CD8-positive, alpha-beta memory T cell (primary cell): ENCODE measurements around the gene SLC1A7. TPM values are rescaled to one million over a fixed set of nuclear protein-coding genes. Genes with fewer than 3 reads are reported as not detected.

Source experiments
- CTCF ChIA-PET: fragments of 350-600 bp; sonication (Branson Sonifier 250); formaldehyde crosslinking; loops from one replicate; lab custom pipeline; 2021; ENCODE audit warnings: antibody characterized with exemption; lab: Charles Lee
- POLR2A ChIA-PET: fragments of 350-600 bp; sonication (Branson Sonifier 250); formaldehyde crosslinking; loops from one replicate; lab custom pipeline; 2021; ENCODE audit warnings: antibody characterized with exemption; lab: Charles Lee
- DNase-seq, 5 donors: peaks; one replicate each; pipeline versions ENCODE4 v3.0.0 to v3.0.0-alpha.2; 2020 to 2022; ENCODE audit warnings: mixed read lengths in 1 of 5
- H3K27ac ChIP-seq: one replicate; pipeline ENCODE4 v1.7.0; 2013; ENCODE audit warnings: low read depth, mild to moderate bottlenecking, low read length, moderate library complexity
- H3K27me3 ChIP-seq: 2 replicates; pipeline ENCODE4 v1.7.0; 2013; ENCODE audit warnings: low read length, mild to moderate bottlenecking; ENCODE audit not compliant: insufficient read depth, poor library complexity, severe bottlenecking
- H3K36me3 ChIP-seq: 2 replicates; pipeline ENCODE4 v1.7.0; 2013; ENCODE audit warnings: mild to moderate bottlenecking, low read length, moderate library complexity; ENCODE audit not compliant: insufficient read depth
- H3K4me1 ChIP-seq: 2 replicates; pipeline ENCODE4 v1.7.0; 2013; ENCODE audit warnings: mild to moderate bottlenecking, low read length, moderate library complexity; ENCODE audit not compliant: insufficient read depth
- H3K4me3 ChIP-seq: 2 replicates; pipeline ENCODE4 v1.7.0; 2013; ENCODE audit warnings: mild to moderate bottlenecking, low read length
- H3K9me3 ChIP-seq: 2 replicates; pipeline ENCODE4 v1.7.0; 2013; ENCODE audit warnings: mild to moderate bottlenecking, low read length
- H3K27ac Mint-ChIP-seq, 8 donors: one replicate each; pipeline ENCODE4 v1.8.0; 2020 to 2021; ENCODE audit warnings: mixed read lengths in 8 of 8, mild to moderate bottlenecking in 6 of 8, inconsistent platforms in 3 of 8, moderate library complexity in 3 of 8
- H3K27me3 Mint-ChIP-seq, 2 donors: one replicate each; pipeline ENCODE4 v1.8.0; 2020 to 2021; ENCODE audit warnings: mixed read lengths in 2 of 2, mild to moderate bottlenecking in 1 of 2, moderate library complexity in 1 of 2
- H3K36me3 Mint-ChIP-seq, 3 donors: one replicate each; pipeline ENCODE4 v1.8.0; 2020 to 2021; ENCODE audit warnings: mixed read lengths in 3 of 3, inconsistent platforms in 1 of 3, mild to moderate bottlenecking in 1 of 3
- H3K4me1 Mint-ChIP-seq, 3 donors: one replicate each; pipeline ENCODE4 v1.8.0; 2020 to 2021; ENCODE audit warnings: mixed read lengths in 3 of 3, inconsistent platforms in 1 of 3, mild to moderate bottlenecking in 1 of 3
- H3K4me3 Mint-ChIP-seq, 7 donors: one replicate each; pipeline ENCODE4 v1.8.0; 2020 to 2021; ENCODE audit warnings: mixed read lengths in 7 of 7, mild to moderate bottlenecking in 6 of 7, moderate library complexity in 4 of 7, inconsistent platforms in 2 of 7
- H3K9me3 Mint-ChIP-seq, 5 donors: one replicate each; pipeline ENCODE4 v1.8.0; 2020 to 2022; ENCODE audit warnings: mixed read lengths in 5 of 5, mild to moderate bottlenecking in 3 of 5, moderate library complexity in 2 of 5, inconsistent platforms in 1 of 5
- polyA plus RNA-seq: library from polyadenylated mRNA; unstranded; fragments of 300-500 nt; fragmentation: Illumina TruSeq; gene quantifications from one replicate; pipeline ENCODE4 v1.2.3, GENCODE V29; 2021
- total RNA-seq, 2 experiments: library from RNA; stranded (reverse); gene quantifications; one replicate each; pipeline ENCODE4 v1.2.3, GENCODE V29; 2021

SLC1A7 gene
- total and polyA plus RNA-seq, 3 experiments from 2014 or later, result 0.08 TPM; not detected in 2

DNA sequence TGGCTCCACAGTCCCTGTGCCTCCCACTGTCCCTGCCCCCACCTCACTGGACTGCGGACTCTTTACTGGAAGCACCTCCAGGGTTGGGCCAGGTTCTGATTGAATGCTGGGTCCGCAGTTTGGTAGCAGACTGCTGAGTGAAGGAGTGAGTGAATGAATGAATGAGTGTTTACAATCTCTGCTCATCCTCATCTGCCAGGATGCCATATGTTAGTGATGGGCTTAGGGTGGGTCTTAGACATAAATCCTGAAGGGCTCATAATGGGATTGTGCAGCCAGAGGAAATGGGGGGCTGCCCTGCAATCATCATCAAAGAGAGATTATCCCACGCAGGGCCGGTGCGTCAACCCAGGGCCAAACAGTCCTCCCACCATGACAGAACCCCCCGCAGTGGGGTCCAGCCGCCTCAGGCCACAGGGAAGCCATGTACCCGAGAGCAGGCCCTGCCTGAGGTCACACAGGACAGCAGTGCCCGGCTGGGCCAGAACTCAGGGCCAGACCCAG, 26.1 kb downstream of the SLC1A7 start:
- Histone ChIP-seq H3K4me3 (no peak overlapping the region), H3K4me1 (no peaks in the 10 kb centered on the region), H3K9me3 (no peaks in the 10 kb centered on the region), H3K27ac (no peak overlapping the region), H3K36me3 (no peaks in the 10 kb centered on the region), H3K27me3 (no peaks in the 10 kb centered on the region)
- POLR2A ChIA-PET, result no interaction called here
- peaks cover 0 to 3% (median 2%) of the 10 kb centered on the region in 3 donors for H3K4me1 Mint-ChIP-seq
- H3K4me3 Mint-ChIP-seq, result no peak overlapping the region
- H3K27me3 Mint-ChIP-seq, result peaks cover 3 to 12% of the 10 kb centered on the region in 2 donors
- no peak for DNase-seq
- H3K36me3 Mint-ChIP-seq, result no peaks in the 10 kb centered on the region
- H3K9me3 Mint-ChIP-seq, result no peaks in the 10 kb centered on the region
- CTCF ChIA-PET, result no interaction called here
- H3K27ac Mint-ChIP-seq, result peak overlapping the region in 1 of 8 donors; percentile 93

- no peaks in the 10 kb centered on the region for H3K9me3 Mint-ChIP-seq
- peaks cover 0 to 5% of the 10 kb centered on the region in 2 donors for H3K27me3 Mint-ChIP-seq
- Histone ChIP-seq H3K36me3 (no peaks in the 10 kb centered on the region), H3K4me3 (no peak overlapping the region), H3K27ac (no peak overlapping the region), H3K4me1 (no peaks in the 10 kb centered on the region), H3K27me3 (no peaks in the 10 kb centered on the region), H3K9me3 (no peaks in the 10 kb centered on the region)
- CTCF ChIA-PET, result no interaction called here
- no peak overlapping the region for H3K4me3 Mint-ChIP-seq
- peaks cover 0 to 2% (median 0%) of the 10 kb centered on the region in 3 donors for H3K4me1 Mint-ChIP-seq
- peak overlapping the region in 1 of 8 donors; percentile 93 for H3K27ac Mint-ChIP-seq
- POLR2A ChIA-PET, result no interaction called here
- DNase-seq, result no peak
- no peaks in the 10 kb centered on the region for H3K36me3 Mint-ChIP-seq
Measured at GRCh38 chr1:53115403-53116306, 26.8 kb downstream of the SLC1A7 start.

GRCh38 chr1:53114581-53115400, 27.6 kb downstream of the SLC1A7 start:
- Histone ChIP-seq H3K27ac (no peak overlapping the region), H3K4me3 (no peak overlapping the region), H3K4me1 (no peaks in the 10 kb centered on the region), H3K36me3 (no peaks in the 10 kb centered on the region), H3K27me3 (no peaks in the 10 kb centered on the region), H3K9me3 (no peaks in the 10 kb centered on the region)
- ChIA-PET CTCF (no interaction called here), POLR2A (no interaction called here)
- DNase-seq, result no peak
- Mint-ChIP-seq H3K36me3 (no peaks in the 10 kb centered on the region), H3K4me1 (peaks cover 0 to 3% (median 0%) of the 10 kb centered on the region in 3 donors), H3K27ac (no peak overlapping the region), H3K9me3 (no peaks in the 10 kb centered on the region), H3K4me3 (no peak overlapping the region), H3K27me3 (peaks cover 0 to 4% of the 10 kb centered on the region in 2 donors)

GRCh38 chr1:53114090-53114489, 28.3 kb downstream of the SLC1A7 start:
- DNase-seq, result no peak
- H3K9me3 ChIP-seq, result no peaks in the 10 kb centered on the region
- Mint-ChIP-seq H3K9me3 (no peaks in the 10 kb centered on the region), H3K27me3 (peaks cover 0 to 3% of the 10 kb centered on the region in 2 donors), H3K4me1 (peaks cover 0 to 3% (median 0%) of the 10 kb centered on the region in 3 donors), H3K36me3 (no peaks in the 10 kb centered on the region), H3K4me3 (no peak overlapping the region), H3K27ac (no peak overlapping the region)
- no peaks in the 10 kb centered on the region for H3K4me1 ChIP-seq
- H3K27me3 ChIP-seq, result no peaks in the 10 kb centered on the region
- ChIA-PET POLR2A (no interaction called here), CTCF (no interaction called here)
- H3K36me3 ChIP-seq, result no peaks in the 10 kb centered on the region
- no peak overlapping the region for H3K27ac ChIP-seq
- H3K4me3 ChIP-seq, result no peak overlapping the region

- Histone ChIP-seq H3K36me3 (no peaks in the 10 kb centered on the region), H3K4me1 (no peaks in the 10 kb centered on the region), H3K27me3 (no peaks in the 10 kb centered on the region), H3K9me3 (no peaks in the 10 kb centered on the region), H3K4me3 (no peak overlapping the region), H3K27ac (no peak overlapping the region)
- ChIA-PET CTCF (no interaction called here), POLR2A (no interaction called here)
- Mint-ChIP-seq H3K4me1 (peaks cover 4 to 7% (median 5%) of the 10 kb centered on the region in 3 donors), H3K4me3 (no peak overlapping the region), H3K36me3 (no peaks in the 10 kb centered on the region), H3K27me3 (peaks cover 0 to 4% of the 10 kb centered on the region in 2 donors), H3K27ac (no peak overlapping the region), H3K9me3 (no peaks in the 10 kb centered on the region)
- DNase-seq, result no peak
Measured at GRCh38 chr1:53112861-53113260, 29.6 kb downstream of the SLC1A7 start.

DNA sequence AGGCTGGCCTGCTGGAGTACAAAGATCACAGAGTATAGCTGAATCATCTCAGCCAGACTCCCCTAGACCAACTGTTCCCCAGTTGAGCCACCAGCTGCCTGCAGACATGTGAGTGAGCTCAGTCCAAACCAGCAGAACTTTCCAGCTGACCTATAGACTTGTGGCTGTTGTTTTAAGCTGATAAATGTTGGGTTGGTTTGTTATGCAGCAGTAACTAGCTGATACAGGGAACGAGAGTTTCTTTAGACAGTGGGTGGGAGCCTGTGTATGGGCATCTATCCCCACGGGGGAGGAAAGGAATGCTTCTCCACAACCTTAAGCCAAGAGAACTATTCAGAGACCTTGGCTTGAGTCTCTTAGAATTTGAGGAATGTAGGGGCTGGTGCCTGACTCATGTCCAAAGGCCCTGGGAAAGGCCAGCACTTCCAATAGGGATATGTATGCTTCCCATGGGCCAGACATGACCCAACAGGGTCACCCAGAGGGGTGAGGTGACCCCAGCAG, 30.1 kb downstream of the SLC1A7 start:
- ChIA-PET POLR2A (no interaction called here), CTCF (no interaction called here)
- no peak overlapping the region for H3K27ac ChIP-seq
- H3K9me3 ChIP-seq, result no peaks in the 10 kb centered on the region
- H3K27ac Mint-ChIP-seq, result peak overlapping the region in 2 of 8 donors; percentile 10 to 17
- H3K27me3 Mint-ChIP-seq, result peaks cover 0 to 4% of the 10 kb centered on the region in 2 donors
- H3K4me1 ChIP-seq, result peaks cover 4% of the 10 kb centered on the region
- no peak overlapping the region for H3K4me3 ChIP-seq
- peak overlapping the region in 1 of 7 donors; percentile 41 for H3K4me3 Mint-ChIP-seq
- no peak for DNase-seq
- peaks cover 10 to 11% (median 10%) of the 10 kb centered on the region in 3 donors for H3K4me1 Mint-ChIP-seq
- H3K27me3 ChIP-seq, result no peaks in the 10 kb centered on the region
- H3K36me3 ChIP-seq, result no peaks in the 10 kb centered on the region
- no peaks in the 10 kb centered on the region for H3K9me3 Mint-ChIP-seq
- no peaks in the 10 kb centered on the region for H3K36me3 Mint-ChIP-seq

GRCh38 chr1:53111693-53112092, 30.7 kb downstream of the SLC1A7 start:
- no peak overlapping the region for H3K27ac ChIP-seq
- H3K9me3 ChIP-seq, result no peaks in the 10 kb centered on the region
- no peak for DNase-seq
- H3K27me3 ChIP-seq, result no peaks in the 10 kb centered on the region
- Mint-ChIP-seq H3K27me3 (peaks cover 0 to 4% of the 10 kb centered on the region in 2 donors), H3K4me3 (no peak overlapping the region), H3K36me3 (no peaks in the 10 kb centered on the region), H3K27ac (peak overlapping the region in 1 of 8 donors; percentile 38), H3K4me1 (peaks cover 11 to 13% (median 12%) of the 10 kb centered on the region in 3 donors), H3K9me3 (no peaks in the 10 kb centered on the region)
- no peaks in the 10 kb centered on the region for H3K36me3 ChIP-seq
- H3K4me1 ChIP-seq, result peaks cover 6% of the 10 kb centered on the region
- POLR2A ChIA-PET, result no interaction called here
- H3K4me3 ChIP-seq, result no peak overlapping the region
- CTCF ChIA-PET, result no interaction called here
